Activated T-helper 1 cell treated with anti-CD3 and anti-CD28 coated beads, Interleukin-12 subunit alpha, Interleukin-12 subunit beta, Interleukin-2, Interleukin-4 antibody, amounts not matched to agents 30 ng/mL and 10 ng/mL and 1 ng/mL, durations not matched to agents 14 hours and 24 hours and 36 hours (primary cell): ENCODE data around the gene DLX6. TPM values are rescaled to one million over a fixed set of nuclear protein-coding genes. Genes with fewer than 3 reads are reported as not detected.

Experiments
- DNase-seq: peaks from one replicate; pipeline ENCODE4 v3.0.0; 2021; ENCODE audit warnings: low spot score
- H3K27ac Mint-ChIP-seq: one replicate; pipeline ENCODE4 v1.8.0; 2021; ENCODE audit warnings: mild to moderate bottlenecking, mixed read lengths
- H3K27me3 Mint-ChIP-seq: one replicate; pipeline ENCODE4 v1.8.0; 2022; ENCODE audit warnings: mild to moderate bottlenecking, moderate library complexity, mixed read lengths; ENCODE audit not compliant: insufficient read depth
- H3K36me3 Mint-ChIP-seq: one replicate; pipeline ENCODE4 v1.8.0; 2021; ENCODE audit warnings: low read depth, mixed read lengths
- H3K4me1 Mint-ChIP-seq: one replicate; pipeline ENCODE4 v1.8.0; 2021; ENCODE audit warnings: low read depth, mixed read lengths
- H3K4me3 Mint-ChIP-seq: one replicate; pipeline ENCODE4 v1.8.0; 2021; ENCODE audit warnings: mild to moderate bottlenecking, moderate library complexity, mixed read lengths
- H3K9me3 Mint-ChIP-seq: one replicate; pipeline ENCODE4 v1.8.0; 2021; ENCODE audit warnings: mixed read lengths
- intact Hi-C: fragments of 100-400 bp; cut with micrococcal nuclease; formaldehyde crosslinking; loops from one replicate; pipeline ENCODE4 v1.15.1; 2024
- total RNA-seq: library from RNA; stranded (reverse); gene quantifications from 2 replicates; pipeline ENCODE4 v1.2.3, GENCODE V29; 2022

DLX6 gene
- total RNA-seq, 1 donor from 2014 or later, result not detected

- no peaks in the 10 kb centered on the region for H3K4me1 Mint-ChIP-seq
- H3K4me3 Mint-ChIP-seq, result no peak overlapping the region
- no peaks in the 10 kb centered on the region for H3K36me3 Mint-ChIP-seq
- intact Hi-C loops, result no loop called here
- peaks cover 80% of the 10 kb centered on the region for H3K27me3 Mint-ChIP-seq
- no peak overlapping the region for H3K27ac Mint-ChIP-seq
- no peaks in the 10 kb centered on the region for H3K9me3 Mint-ChIP-seq
- no peak for DNase-seq
These were observed 4.7 kb downstream of the DLX6 start for GRCh38 chr7:97009753-97010732.

- H3K4me3 Mint-ChIP-seq, result no peak overlapping the region
- peaks cover 83% of the 10 kb centered on the region for H3K27me3 Mint-ChIP-seq
- H3K36me3 Mint-ChIP-seq, result no peaks in the 10 kb centered on the region
- H3K4me1 Mint-ChIP-seq, result no peaks in the 10 kb centered on the region
- intact Hi-C loops, result no loop called here
- H3K9me3 Mint-ChIP-seq, result no peaks in the 10 kb centered on the region
- DNase-seq, result no peak
- H3K27ac Mint-ChIP-seq, result no peak overlapping the region
These were observed 5.8 kb downstream of the DLX6 start for GRCh38 chr7:97011104-97011503.

- Mint-ChIP-seq H3K27ac (no peak overlapping the region), H3K9me3 (no peaks in the 10 kb centered on the region), H3K36me3 (no peaks in the 10 kb centered on the region)
These were observed 6.4 kb downstream of the DLX6 start for GRCh38 chr7:97011536-97012364.

GRCh38 chr7:97012365-97013133, 7.2 kb downstream of the DLX6 start:
- Mint-ChIP-seq H3K4me1 (no peaks in the 10 kb centered on the region), H3K27ac (no peak overlapping the region), H3K4me3 (no peak overlapping the region), H3K36me3 (no peaks in the 10 kb centered on the region), H3K27me3 (peaks cover 87% of the 10 kb centered on the region), H3K9me3 (no peaks in the 10 kb centered on the region)
- no peak for DNase-seq
- intact Hi-C loops, result loop anchor here (1.0 kb wide), 1 partner anchor 8 kb away; no protein-coding TSS in a partner anchor

More at GRCh38 chr7:97011536-97012364, 6.4 kb downstream of the DLX6 start:
- peaks cover 84% of the 10 kb centered on the region for H3K27me3 Mint-ChIP-seq
- no peaks in the 10 kb centered on the region for H3K4me1 Mint-ChIP-seq
- no peak for DNase-seq
- no peak overlapping the region for H3K4me3 Mint-ChIP-seq
- intact Hi-C loops, result loop anchor here (1.0 kb wide), 1 partner anchor 7 kb away; no protein-coding TSS in a partner anchor

- no peak for DNase-seq
- Mint-ChIP-seq H3K36me3 (no peaks in the 10 kb centered on the region), H3K27ac (no peak overlapping the region), H3K9me3 (no peaks in the 10 kb centered on the region), H3K4me1 (no peaks in the 10 kb centered on the region), H3K27me3 (peaks cover 85% of the 10 kb centered on the region), H3K4me3 (no peak overlapping the region)
- intact Hi-C loops, result no loop called here
These were observed 7.9 kb downstream of the DLX6 start for GRCh38 chr7:97013134-97013844.

GRCh38 chr7:97013845-97014134, 8.4 kb downstream of the DLX6 start:
- no peak overlapping the region for H3K27ac Mint-ChIP-seq
- H3K36me3 Mint-ChIP-seq, result no peaks in the 10 kb centered on the region
- DNase-seq, result no peak
- H3K4me3 Mint-ChIP-seq, result no peak overlapping the region
- H3K27me3 Mint-ChIP-seq, result peaks cover 83% of the 10 kb centered on the region
- H3K4me1 Mint-ChIP-seq, result no peaks in the 10 kb centered on the region
- intact Hi-C loops, result no loop called here
- no peaks in the 10 kb centered on the region for H3K9me3 Mint-ChIP-seq

GRCh38 chr7:97014145-97014750, 8.9 kb downstream of the DLX6 start:
- intact Hi-C loops, result no loop called here
- DNase-seq, result no peak
- Mint-ChIP-seq H3K27ac (no peak overlapping the region), H3K9me3 (no peaks in the 10 kb centered on the region), H3K4me3 (no peak overlapping the region), H3K27me3 (peaks cover 86% of the 10 kb centered on the region), H3K4me1 (no peaks in the 10 kb centered on the region), H3K36me3 (no peaks in the 10 kb centered on the region)

- peaks cover 87% of the 10 kb centered on the region for H3K27me3 Mint-ChIP-seq
- no peak overlapping the region for H3K4me3 Mint-ChIP-seq
- no peaks in the 10 kb centered on the region for H3K9me3 Mint-ChIP-seq
- H3K27ac Mint-ChIP-seq, result no peak overlapping the region
- DNase-seq, result no peak
- no peaks in the 10 kb centered on the region for H3K4me1 Mint-ChIP-seq
- intact Hi-C loops, result no loop called here
- no peaks in the 10 kb centered on the region for H3K36me3 Mint-ChIP-seq
These were observed 9.9 kb downstream of the DLX6 start for GRCh38 chr7:97015279-97015678.

GRCh38 chr7:97015756-97016380, 10.5 kb downstream of the DLX6 start:
- DNase-seq, result no peak
- Mint-ChIP-seq H3K9me3 (no peaks in the 10 kb centered on the region), H3K4me1 (no peaks in the 10 kb centered on the region), H3K4me3 (no peak overlapping the region), H3K36me3 (no peaks in the 10 kb centered on the region), H3K27ac (no peak overlapping the region), H3K27me3 (peaks cover 89% of the 10 kb centered on the region)
- intact Hi-C loops, result loop anchor here (1.0 kb wide), 1 partner anchor 8 kb away; the partner anchor contains the start of gene DLX5

GRCh38 chr7:97016381-97017191, 11.2 kb downstream of the DLX6 start:
- Mint-ChIP-seq H3K27me3 (peaks cover 86% of the 10 kb centered on the region), H3K4me3 (no peak overlapping the region), H3K36me3 (no peaks in the 10 kb centered on the region), H3K27ac (no peak overlapping the region), H3K4me1 (no peaks in the 10 kb centered on the region), H3K9me3 (no peaks in the 10 kb centered on the region)
- DNase-seq, result no peak
- intact Hi-C loops, result loop anchor here (1.0 kb wide), 1 partner anchor 8 kb away; the partner anchor contains the start of gene DLX5
